ENCODE results near the gene VPS13A.
A peak's percentile ranks its signal among the peaks of the same experiment; 100 is the strongest.
"Not testable (repeated sequence)": the region's sequence is repeated elsewhere in the genome, so short reads cannot be mapped to it uniquely, and the experiment has no call there.

VPS13A gene

DNA sequence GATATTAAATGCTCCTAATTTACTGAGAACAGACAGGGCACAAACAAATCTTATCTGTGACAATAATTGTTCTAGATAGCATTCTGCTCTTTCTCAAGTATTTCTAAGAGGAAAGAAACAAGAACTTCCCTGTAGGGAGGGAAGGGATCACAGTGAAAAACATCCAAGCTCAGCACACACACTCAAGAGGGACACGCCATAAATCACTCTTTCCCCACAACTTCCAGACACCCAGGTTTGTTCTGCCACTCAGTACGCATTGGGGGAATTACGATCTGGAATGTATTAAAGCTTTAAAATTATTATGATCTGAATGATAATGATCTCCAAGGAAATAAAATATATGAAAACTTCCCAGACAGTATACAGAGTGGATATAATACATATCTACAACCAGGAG is 249.4 kb downstream of the VPS13A start:
- no peak for DNase-seq

DNA sequence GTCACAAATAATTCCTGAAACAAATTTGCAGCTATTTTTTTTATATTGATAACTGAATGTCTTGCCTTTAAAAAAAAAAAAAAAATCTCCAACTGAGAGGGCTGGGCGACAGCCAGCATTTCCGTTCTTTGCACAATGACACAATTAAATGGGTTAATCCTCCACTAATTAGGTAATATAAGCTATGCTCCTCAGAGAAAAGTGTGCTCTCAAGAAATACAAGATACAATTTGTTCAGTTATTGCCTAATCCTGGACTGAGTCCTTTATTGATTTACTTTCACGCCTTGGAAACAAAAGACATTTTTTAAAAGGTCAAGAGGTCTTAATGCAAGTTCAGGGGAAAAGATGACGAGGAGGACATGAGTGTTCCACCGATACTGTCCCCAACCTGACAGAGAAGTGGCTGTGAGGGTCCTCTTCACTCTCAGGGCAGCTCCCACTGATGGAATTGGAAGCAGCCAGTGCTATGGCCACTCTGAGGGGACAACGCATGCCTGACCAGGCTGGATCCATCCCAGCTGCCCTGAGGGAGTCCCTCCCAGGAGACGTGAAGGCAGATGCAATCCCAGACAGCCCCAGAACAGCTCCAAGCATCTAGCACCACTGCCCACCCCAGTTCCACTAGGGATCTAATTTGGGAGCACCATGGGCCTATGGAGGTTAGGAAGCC is 250.1 kb downstream of the VPS13A start:
- no peak for DNase-seq

DNA sequence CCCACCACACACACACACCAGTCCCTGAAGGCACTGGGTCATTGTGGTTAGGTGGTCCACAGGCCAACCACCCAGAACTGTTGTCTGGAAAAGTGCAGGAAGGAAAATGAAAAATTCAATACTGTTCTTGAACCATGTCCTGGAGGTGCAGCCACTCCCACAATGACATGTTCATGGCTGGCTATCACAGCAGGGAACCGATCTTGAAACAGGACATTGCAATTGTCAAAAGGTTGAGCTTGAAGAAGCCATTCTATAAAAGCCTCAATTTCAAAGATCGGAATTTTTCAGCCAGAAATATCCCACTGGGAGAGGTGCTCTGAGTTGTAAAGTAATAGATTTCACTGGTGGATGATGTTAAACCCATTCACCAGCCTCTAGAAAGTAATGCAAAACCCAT is 252.6 kb downstream of the VPS13A start:
- DNase-seq, result no peak

DNA sequence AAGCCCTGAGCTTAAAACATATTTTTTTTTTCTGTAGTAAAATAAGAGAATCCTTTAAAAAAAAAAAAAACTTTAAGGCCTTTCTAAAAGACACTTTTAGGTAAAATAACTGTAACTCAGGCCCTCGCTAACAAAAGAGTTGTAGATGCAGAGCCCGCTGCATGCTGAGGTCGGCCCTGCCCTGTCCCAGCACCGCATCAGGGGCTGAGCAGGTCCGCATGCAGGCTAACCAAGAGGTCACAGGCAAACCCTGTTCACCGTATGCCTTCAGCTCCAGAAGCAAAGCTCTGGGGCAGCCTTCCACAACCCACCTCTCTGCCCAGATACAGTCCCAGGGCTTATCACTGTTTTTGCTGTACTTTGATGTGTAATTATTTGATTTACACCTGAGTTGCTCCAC is 254.7 kb downstream of the VPS13A start:
- DNase-seq, result no peak

DNA sequence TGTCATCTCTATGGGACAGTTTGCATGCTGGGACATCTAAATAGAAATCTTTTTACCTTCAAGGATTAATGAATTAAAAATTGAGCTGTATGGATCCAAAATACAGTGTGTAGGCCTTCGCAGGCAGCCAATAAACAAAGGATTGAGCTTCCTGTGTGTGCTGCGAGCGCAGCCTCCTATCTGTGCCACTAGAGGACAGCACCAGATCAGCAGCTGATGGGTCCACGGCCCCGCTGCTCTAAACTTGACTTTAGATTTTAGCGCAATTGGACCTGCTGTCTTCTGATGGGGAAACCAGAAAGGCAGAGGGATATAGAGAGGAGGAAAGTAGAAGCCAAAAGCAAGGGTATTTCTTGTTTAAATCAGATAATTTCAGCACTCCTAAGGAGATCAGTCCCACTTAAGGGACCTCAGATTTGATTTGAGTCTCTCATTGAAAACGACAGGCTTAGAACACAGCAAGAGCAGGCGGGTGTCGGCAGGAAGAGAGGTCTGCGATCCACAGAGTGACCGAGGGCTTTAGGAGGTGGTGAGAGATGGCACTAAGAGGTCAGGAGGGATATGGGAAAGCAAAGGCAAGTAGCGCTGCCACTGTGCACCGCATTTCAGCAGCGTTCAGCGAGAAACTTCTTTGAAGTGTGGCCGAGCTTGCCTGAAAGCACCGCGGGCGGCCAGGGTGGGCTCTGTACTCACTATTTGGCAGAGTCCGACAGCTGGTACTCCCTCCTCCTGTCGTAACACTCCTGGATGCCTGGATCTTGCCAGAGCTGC is 256.5 kb downstream of the VPS13A start:
- DNase-seq, result peak; percentile 35

DNA sequence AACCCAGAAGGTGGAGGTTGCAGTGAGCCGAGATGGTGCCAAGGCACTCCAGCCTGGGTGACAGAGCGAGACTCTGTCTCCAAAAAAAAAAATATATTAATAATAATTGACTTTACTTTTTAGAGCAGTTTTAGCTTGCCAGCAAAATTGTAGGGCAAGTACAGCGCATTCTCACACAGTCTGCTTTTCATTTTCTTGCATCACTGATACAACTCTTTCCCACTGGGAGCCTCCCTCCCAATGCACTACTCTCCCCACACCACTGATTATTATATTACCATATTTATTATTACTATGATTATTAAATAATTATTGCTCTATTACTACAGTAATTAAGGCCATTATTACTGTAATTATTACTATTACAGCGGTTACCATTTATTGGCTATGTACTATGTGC is 257.9 kb downstream of the VPS13A start:
- DNase-seq, result no peak

DNA sequence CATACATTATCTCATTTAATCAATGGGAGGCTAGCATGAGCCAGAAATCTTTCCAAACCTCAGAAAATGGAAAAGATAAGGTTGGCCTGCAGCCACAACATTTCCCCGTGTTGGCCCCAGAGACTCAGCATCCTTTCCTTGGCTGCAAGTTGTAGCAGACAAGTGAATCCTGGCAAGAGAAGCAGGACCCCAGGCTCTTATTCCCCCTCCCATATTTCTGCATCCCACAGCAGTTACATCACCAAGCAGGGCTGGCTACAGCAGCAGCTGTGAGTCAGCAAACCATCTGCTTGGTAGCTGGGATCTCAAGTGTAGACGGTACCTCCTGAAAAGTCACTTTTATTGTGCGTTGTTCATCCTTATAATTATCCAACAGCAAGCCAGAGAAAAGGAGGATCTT is 258.4 kb downstream of the VPS13A start:
- no peak for DNase-seq

DNA sequence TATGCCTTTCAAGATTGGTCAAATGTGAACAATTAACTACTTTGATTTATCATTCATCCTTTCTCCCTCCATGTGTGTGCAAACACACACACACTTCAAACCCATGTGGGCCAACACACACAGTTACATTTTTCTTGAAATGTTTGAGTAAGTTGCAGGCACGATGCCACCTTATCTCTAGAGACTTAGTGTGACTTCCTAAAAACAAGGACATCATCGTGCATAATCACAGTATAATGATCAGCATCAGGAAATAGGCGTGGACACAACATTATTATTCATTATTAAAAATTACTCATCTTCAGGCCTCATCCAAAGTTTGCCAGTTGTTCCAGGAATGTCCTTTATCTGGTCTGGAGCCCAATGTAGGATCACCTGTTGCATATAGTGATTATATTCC is 261.3 kb downstream of the VPS13A start:
- DNase-seq, result no peak

DNA sequence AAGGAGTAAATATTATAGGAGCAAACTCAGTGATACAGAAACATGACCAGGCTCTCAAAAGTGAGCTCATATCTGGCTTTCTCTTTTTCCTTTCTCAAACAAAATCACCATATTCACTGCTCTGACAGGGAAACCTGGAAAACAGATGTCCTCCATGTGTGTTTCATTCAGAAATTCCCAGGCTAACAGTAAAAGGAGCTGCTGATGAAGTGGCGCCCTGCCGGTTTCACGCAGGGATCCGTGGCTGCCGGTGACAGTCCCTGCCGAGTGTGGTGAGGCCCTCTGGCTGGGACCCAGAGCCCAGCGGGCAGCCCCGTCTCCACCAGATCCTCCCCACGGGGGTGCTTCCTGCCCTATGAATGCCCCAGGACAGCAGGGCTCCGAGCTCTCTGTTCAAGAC is 262.7 kb downstream of the VPS13A start:
- DNase-seq, result no peak

DNA sequence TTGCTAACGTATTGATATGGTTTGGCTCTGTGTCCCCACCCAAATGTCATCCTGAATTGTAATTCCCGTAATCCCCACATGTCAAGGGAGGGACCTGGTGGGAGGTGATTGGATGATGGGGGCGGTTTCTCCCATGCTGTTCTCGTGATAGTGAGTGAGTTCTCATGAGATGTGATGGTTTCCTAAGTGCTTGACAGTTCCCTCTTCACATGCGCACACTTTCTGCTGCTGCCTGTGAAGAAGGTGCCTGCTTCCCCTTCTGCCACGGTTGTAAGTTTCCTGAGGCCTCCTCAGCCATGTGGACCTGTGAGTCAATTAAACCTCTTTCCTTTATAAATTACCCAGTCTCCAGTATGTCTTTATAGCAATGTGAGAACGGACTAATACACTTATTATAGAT is 263.8 kb downstream of the VPS13A start:
- DNase-seq, result not testable (repeated sequence)

DNA sequence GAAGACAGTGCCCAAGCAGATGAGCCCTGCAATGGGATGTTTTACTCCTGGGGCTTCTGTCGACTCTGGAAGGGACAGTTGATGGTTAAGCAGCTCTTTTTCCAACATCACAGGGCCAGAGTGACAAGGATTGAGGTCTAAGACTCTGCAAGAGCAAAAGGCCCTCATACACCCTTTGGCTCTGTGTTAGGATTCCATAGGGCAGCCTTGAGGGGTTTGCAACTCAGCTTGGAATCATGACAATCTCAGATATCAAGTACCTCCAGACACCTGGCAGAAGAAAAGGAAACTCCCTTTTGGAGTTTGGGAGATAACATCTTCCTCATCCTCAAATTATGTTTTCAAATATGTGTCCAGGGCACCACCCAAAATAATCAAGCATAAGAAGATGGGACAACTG is 265.1 kb downstream of the VPS13A start:
- no peak for DNase-seq

DNA sequence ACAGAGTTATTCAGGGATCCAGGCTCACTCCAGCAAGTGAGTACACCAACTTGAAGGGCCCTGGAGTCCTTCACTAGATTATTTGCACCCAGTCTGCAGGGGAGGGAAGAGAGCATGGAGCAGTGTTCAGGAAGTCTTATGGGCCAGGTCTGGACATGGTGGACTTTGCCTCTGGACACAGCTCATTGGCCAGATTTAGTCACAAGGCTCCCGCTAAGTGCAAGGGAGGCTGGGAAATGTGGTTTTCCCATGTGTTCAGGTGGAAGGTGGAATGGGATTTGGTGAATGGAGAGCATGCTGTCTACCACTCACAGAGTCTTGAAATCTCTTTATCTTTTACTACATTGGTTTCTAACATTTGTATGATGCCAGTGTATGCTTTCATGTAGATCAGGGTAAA is 270.3 kb downstream of the VPS13A start:
- no peak for DNase-seq

DNA sequence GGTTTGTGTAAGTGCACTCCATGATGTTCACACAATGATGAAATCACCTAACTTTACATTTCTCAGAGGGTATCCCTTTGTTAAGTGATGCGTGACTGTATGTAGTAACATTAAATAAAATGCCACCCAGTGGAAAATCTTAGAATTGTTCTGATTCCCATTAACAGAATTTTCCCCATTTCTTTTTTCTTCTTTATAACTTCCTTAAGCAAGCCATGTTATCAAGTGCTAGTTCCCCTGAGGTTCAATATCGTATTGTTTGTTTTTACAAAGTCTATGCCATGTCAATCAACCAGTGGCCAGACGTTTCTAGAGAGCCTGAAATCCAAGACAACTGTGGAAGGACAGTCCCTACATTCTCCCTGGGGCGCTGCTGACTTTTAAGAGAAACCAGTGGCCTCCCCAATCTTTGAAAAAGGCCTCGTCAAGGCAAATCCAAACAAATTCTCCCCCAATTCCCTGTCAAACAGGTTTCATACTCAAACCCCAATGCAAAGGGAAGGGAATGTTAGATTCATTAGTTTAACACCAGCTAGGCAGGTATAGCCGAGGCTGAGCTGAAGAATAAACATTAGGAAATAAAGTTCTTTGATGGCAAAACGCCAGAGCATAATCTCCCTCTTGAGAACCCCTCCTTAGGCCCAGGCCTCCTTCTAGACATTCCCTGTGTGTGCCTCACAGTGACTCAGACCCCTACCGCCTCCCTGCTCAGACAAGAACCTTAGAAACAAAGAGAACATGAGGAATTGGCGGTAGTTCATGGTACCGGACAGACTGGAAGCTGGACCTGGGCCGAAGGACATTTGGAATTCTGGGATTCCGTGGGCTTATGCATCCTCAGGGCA is 272.1 kb downstream of the VPS13A start:
- DNase-seq, result no peak

DNA sequence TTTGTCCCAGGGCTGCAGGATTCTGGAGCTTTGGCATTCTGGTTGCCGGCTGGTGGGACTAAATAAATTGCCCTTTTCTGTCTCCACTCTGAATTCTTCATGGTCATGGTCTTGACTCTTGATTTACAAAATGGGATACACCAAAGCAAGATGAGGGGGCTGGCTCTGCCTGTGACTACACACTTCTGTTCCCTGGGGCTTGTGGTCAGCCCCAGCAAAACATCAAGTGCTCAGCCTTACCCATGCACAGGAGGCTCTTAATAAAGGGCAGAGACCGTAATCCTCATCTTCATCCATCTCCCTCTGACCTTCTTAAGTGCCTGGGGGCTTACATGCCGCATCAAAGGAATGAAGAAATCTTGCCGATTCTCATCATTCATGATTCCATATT is 272.7 kb downstream of the VPS13A start:
- DNase-seq, result no peak

DNA sequence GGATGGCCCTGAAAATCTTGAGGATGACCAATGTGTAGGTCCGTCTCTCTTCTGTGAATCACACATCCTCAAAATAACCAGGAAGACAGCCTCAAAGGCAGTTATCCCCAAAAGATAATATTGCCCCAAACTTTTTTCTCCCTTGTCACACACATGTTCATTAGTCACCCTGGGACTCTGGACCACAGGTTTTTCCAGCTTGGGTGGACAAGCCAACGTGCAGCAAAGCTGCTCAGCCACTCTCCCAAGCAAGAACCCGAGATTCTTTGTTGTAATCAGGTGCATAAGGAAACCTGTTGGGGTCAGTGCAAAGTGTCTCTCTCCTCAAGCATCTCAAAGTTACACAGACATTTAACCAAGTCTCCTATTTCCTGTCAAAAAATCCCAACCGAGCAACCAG is 274.2 kb downstream of the VPS13A start:
- DNase-seq, result no peak

DNA sequence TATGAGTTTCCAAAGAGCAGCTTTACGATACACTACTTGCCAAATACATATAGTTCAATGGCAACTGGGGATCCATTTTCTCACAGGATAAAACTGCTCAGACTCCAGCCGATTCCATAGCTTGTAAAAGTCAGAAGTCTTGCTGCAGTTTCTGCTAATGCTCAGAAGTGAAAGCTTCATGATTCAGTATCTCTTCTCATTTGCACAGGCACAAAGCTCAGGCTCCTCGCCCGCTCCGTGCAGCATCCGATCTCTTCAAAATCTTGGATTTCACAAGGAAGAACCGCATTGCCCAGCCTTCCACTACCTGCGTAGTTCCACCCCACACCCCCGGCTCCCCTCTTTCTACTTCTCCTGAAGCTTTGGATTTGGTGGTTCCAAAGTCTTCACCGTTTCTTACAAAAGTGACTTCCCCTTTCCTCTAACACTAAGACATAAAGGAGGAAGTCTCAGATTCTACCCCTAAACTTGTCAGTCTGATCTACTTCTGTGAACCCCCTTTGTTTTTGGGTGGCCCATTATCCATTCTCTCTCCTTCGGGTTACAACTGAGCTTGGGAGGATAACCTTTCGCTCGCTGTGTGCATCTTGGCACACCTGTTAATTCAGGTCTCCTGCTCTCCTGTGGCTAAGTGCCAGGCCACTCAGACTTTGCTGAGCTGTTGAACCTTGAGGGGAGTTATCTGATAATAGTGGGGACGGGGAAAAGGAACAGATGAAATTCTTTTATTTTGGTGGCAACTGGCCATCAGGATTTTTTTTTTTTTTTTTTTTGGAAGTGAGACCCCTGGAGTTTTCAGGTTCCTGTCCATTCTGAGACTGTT is 276.7 kb downstream of the VPS13A start:
- no peak for DNase-seq

DNA sequence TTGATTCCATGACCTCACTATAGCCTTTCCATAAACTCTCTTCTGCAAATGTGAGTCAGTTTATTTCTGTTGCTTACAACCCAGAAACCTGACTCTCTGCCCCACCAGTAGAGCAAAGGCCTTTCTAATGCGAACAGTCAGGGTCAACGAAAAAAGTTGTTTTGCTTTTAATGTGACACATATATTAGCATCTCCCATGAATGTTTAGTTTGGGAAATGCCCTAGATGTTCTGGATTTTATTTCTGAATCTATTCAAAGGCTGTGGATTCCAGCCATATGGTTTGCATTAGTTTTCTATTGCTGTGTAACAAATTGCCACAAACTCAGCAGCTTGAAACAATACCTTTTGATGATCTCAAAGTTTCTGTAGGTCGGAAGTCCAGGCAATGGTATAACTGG is 277.3 kb downstream of the VPS13A start:
- DNase-seq, result no peak

DNA sequence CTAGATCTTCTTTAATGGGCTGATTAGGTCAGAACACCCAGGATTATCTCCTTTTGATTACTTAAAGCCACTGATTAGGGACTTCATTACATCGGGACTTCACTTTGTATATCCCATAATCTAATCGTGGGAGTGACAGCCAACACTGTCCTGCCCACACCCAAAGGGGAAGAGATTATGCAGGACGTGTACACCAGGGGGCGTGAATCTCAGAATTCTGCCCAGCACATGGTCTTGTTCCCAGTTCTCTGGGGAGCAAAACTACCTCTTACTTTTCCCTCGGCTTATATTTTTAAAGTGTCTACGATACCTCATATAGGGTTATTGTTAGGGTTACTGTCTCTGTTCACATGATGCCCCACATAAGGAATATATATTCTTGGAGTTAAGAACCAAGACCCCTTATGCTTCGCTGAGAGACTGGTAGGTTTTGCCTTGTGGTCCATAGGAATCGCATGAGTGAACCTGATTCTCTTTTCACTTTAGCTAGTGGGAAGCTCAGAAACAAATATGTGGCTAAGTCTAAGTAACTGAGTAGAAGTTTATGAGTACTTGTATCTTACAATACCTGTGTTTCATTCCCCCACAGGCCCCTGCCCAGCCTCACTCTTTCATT is 278.1 kb downstream of the VPS13A start:
- DNase-seq, result peak; percentile 33

DNA sequence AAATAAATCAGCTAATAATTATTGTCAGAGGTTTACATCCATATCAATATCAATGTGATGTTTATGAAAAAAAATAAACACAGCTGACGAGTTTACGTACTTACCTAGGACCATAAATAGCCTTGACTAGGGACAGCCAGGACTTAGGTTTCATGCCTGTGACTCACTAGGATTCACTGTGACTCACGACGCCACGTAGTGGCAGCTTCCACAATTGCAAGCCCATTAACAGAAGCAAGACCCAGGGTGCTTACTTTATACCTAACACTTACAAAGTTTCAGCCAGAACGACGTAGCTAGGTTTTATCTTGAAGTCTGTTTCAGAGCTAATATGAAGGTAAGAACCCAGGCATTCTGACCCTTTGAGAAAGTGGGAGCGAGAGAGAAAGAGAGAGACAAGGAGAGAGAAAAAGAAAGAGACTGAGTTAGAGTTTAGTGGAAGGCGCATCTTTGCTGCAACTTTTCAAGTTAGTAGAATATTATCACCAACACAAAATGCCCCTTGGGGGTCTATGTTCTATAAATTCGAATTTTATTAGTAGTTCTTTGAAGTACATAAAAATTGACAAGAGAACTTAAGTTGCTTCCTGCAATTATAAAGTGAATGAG is 279.6 kb downstream of the VPS13A start:
- peak; percentile 79 for DNase-seq

DNA sequence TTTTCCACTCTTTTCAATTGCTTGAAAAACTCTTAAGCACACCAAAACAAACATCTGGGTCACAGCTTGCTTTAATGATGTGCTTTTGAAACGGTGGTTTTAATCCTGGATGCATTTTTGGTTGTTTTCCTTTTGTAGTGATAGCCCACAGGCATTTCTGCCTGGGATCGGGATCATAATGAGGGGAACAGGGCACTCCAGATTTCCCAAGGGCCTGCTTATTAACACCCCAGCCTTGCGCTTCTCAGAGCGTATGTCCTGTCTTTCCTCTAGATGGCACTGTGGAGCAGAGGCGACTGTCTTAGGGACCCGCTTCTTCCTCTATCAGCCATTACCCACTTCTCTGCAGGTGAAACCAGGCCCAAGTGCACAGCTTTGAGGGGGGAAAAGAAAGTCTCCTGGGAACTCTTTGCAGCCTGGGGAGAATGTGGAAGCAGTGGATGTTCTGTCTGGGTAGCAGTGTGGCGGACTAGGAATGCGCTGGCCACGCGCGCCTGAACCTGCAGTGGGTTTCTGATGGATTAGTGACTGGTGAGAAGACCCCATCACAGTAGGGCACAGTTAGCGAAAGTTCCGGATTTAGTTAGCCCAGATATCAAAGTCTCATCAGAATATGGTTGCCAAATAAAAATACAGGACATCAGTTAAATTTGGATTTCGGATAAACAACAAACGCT is 280.7 kb downstream of the VPS13A start:
- peak; percentile 51 for DNase-seq

DNA sequence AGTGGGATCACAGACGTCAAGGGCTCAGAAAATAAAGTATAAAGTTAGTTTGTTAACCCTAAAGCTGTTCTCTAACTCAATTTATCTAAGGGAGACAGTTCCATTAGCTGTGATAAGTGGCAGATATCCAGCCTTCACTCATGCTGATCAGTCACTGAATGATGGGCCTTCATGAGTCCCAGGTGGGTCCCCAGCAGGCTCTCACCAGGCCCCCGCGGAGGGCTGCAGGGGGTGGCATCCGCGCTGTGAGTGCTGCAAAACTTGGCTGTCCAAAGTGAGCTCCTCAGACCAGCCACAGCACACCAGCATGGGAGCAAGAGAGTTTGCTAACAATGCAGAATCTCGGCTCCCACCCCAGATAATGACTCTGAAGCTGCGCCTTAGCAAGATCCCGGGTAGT is 283.6 kb downstream of the VPS13A start:
- no peak for DNase-seq

Data from activated CD8-positive, alpha-beta memory T cell treated with anti-CD3 and anti-CD28 coated beads, Interleukin-2, amount 50 U/mL, for 4 hours (primary cell).